ENCODE results near the gene ELF5. TPM values are rescaled to one million over a fixed set of nuclear protein-coding genes. Genes with fewer than 3 reads are reported as not detected.

Gene ELF5
- total and polyA plus RNA-seq, 2 of the 13 experiments (the other 11 are each of a cell fraction or from before 2014, with no cell fraction given): 0.51 to 2.6 TPM

DNA sequence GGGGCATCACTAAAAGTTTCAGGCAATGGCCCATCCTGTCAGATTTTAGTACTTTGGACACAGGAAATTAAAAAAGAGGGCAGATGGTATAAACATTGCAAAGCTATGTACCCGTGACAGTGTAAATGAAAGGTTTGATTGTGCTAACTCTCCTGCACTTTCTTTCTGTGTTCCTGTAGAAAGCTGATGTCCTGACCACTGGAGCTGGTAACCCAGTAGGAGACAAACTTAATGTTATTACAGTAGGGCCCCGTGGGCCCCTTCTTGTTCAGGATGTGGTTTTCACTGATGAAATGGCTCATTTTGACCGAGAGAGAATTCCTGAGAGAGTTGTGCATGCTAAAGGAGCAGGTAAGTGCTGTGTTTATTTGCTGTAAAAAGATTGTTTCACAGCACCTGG lies 64.6 kb downstream of the ELF5 start:
- Histone ChIP-seq H3K4me2 (ENCODE audit: low read depth, low read length) (no peak overlapping the region), H3K9me3 (ENCODE audit: low read length) (no peaks in the 10 kb centered on the region), H3K27ac (ENCODE audit: extremely low read length, insufficient read depth, low read length) (no peak overlapping the region), H3K9ac (ENCODE audit: insufficient read depth, low read depth, low read length) (no peak overlapping the region), H3K36me3 (replicated peaks in 1 of 2; ENCODE audit: control insufficient read depth in 1 of 2, insufficient read depth in 2 of 2, low read length in 2 of 2) (peaks cover 18 to 53% of the 10 kb centered on the region in 2 experiments), H3K79me2 (ENCODE audit: insufficient read depth, low read length) (peaks cover 41% of the 10 kb centered on the region), H3K4me3 (replicated peaks in 1 of 3; ENCODE audit: insufficient read depth in 1 of 3, low read depth in 2 of 3, low read length in 3 of 3) (no peak overlapping the region), H4K20me1 (ENCODE audit: insufficient read depth, low read length) (peaks cover 5% of the 10 kb centered on the region; the same call in 1 of the 2 replicates), H3K4me1 (ENCODE audit: insufficient read depth, low read length) (peaks cover 4% of the 10 kb centered on the region; the same call in 1 of the 2 replicates), H3K27me3 (ENCODE audit: control insufficient read depth in 1 of 2, insufficient read depth in 2 of 2, low read length in 2 of 2) (no peaks in the 10 kb centered on the region), H2AFZ (ENCODE audit: low read length) (no peak overlapping the region)
- FAIRE-seq (no peak), ATAC-seq (no peak), DNase-seq (ENCODE audit: low spot score) (no peak)
- intact Hi-C loops (cut with micrococcal nuclease; ENCODE audit: unreplicated experiment) (no loop called here), in situ Hi-C loops (cut with HindIII; ENCODE audit: extremely low pct_ligation_motif_present, low pct_unique_long_range_greater_than_20kb) (no loop called here)
- ChIA-PET POLR2A (no interaction called here), CTCF (ENCODE audit: low intra/inter-chr PET ratio, low total read pairs) (no interaction called here)
- BruUV-seq (replicated peaks): no TSS peak
- TF ChIP-seq, protein P1, sequence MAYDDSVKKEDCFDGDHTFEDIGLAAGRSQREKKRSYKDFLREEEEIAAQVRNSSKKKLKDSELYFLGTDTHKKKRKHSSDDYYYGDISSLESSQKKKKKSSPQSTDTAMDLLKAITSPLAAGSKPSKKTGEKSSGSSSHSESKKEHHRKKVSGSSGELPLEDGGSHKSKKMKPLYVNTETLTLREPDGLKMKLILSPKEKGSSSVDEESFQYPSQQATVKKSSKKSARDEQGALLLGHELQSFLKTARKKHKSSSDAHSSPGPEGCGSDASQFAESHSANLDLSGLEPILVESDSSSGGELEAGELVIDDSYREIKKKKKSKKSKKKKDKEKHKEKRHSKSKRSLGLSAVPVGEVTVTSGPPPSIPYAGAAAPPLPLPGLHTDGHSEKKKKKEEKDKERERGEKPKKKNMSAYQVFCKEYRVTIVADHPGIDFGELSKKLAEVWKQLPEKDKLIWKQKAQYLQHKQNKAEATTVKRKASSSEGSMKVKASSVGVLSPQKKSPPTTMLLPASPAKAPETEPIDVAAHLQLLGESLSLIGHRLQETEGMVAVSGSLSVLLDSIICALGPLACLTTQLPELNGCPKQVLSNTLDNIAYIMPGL (CRISPR knock-in tag; IDR thresholded peaks at IDR 0.05; ENCODE audit: borderline replicate concordance in 1 of 2, low read depth in 1 of 2): no peak
- TF ChIP-seq ZNF839 (CRISPR knock-in tag; IDR thresholded peaks at IDR 0.05; ENCODE audit: borderline replicate concordance): no peak
- no peak for TF ChIP-seq TOE1 (CRISPR knock-in tag; IDR thresholded peaks at IDR 0.05)
- TF ChIP-seq ZNF747 (CRISPR knock-in tag; IDR thresholded peaks at IDR 0.05; ENCODE audit: borderline replicate concordance): no peak
- no peak for TF ChIP-seq ZNF724P (CRISPR knock-in tag; IDR thresholded peaks at IDR 0.05; ENCODE audit: borderline replicate concordance)
- TF ChIP-seq, protein P2, sequence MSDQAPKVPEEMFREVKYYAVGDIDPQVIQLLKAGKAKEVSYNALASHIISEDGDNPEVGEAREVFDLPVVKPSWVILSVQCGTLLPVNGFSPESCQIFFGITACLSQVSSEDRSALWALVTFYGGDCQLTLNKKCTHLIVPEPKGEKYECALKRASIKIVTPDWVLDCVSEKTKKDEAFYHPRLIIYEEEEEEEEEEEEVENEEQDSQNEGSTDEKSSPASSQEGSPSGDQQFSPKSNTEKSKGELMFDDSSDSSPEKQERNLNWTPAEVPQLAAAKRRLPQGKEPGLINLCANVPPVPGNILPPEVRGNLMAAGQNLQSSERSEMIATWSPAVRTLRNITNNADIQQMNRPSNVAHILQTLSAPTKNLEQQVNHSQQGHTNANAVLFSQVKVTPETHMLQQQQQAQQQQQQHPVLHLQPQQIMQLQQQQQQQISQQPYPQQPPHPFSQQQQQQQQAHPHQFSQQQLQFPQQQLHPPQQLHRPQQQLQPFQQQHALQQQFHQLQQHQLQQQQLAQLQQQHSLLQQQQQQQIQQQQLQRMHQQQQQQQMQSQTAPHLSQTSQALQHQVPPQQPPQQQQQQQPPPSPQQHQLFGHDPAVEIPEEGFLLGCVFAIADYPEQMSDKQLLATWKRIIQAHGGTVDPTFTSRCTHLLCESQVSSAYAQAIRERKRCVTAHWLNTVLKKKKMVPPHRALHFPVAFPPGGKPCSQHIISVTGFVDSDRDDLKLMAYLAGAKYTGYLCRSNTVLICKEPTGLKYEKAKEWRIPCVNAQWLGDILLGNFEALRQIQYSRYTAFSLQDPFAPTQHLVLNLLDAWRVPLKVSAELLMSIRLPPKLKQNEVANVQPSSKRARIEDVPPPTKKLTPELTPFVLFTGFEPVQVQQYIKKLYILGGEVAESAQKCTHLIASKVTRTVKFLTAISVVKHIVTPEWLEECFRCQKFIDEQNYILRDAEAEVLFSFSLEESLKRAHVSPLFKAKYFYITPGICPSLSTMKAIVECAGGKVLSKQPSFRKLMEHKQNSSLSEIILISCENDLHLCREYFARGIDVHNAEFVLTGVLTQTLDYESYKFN (CRISPR knock-in tag; conservative IDR thresholded peaks at IDR 0.05): no peak
- no peak for TF ChIP-seq PPARG (CRISPR knock-in tag; conservative IDR thresholded peaks at IDR 0.05)
- 78% methylated on average over 3 of the region's 3 CpGs for WGBS (ENCODE audit: low lambda C conversion rate)

Data from HepG2 (cell line).